Tongue (tissue), 2 donors: ENCODE data around the gene TSEN54. TPM values are rescaled to one million over a fixed set of nuclear protein-coding genes. Genes with fewer than 3 reads are reported as not detected.
"Not testable (repeated sequence)": the region's sequence is repeated elsewhere in the genome, so short reads cannot be mapped to it uniquely, and the experiment has no call there.

Source experiments
- DNase-seq: peaks from one replicate; pipeline ENCODE4 v3.0.0-alpha.2; 2015
- total RNA-seq: library from RNA; depleted of rRNA; stranded (reverse); fragments of >200 nt; gene quantifications from one replicate; pipeline ENCODE4 v1.2.3, GENCODE V29; 2014

TSEN54 gene
- 22.9 TPM for total RNA-seq

DNA sequence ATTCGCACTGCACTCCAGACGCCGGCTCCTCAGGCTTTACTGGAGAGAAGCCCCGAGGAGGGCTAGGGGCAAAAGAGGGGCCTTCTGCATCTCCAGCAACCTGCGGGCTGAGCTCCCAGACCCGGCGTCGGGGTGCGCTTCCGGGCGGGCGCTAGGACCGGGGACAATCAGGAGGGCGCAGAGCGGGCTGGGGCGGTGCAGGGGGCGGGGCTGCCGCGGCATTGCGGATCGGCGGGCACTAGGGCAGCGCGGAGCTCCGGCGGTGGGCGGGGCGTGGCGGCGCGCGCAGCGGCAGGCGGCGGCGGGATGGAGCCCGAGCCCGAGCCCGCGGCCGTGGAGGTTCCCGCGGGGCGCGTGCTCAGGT is at the start of gene TSEN54:
TSS of gene TSEN54 (plus strand) at position 274 of the 364 bp plus-strand sequence. CDS start at position 307, 33 bp downstream.
- DNase-seq, result peak; percentile 97

DNA sequence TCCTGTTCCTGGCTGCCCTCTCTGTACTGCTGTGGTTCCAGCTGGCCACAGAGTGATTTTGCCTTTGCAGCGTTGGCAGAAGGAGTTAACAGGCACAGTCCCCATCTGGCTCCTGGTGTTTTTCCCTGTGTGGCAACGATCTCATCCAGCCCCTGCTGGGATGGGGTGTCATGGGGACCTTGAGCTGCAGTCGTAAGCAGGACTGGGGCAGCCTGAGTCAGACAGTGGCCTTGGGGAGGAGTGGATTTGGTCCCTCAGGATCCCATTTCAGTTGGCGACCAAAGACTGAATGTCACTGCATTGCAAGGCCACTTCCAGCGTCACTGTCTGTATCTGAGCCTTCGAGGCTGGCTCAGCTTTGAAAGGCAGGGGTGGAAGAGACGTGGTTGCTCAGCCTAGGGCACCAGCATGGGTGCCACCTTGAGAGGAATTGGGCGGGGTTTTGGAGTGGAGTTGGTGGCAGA is 48.0 kb upstream of the TSEN54 start:
- no peak for DNase-seq

DNA sequence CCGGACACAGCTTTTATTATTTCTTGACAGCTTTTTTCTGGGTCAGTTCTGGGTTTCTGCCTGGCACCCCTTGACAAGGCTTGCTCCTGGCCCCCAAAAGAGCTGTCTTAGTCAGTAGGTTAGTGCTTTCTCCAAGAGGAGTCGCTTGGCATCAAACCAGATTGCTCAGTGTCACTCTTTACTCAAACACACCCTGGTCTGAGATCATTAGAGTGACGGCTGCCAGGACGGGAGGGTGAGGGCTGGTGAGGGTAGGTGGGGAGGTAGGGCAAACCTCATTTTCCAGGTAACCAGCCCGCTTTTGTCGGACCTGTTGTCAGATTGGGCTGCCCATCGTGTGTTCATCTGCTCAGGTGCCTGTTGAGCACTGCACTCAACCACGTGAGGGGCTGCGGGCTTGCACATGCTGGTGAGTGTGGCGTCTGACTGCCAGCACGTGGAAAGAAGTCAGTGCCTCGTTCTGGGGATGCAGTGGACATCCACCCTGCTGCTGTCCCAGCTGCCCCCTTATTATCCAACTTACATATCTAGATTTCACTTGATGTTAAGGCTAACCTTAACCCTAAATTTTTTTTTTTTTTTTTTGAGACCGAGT is 47.5 kb upstream of the TSEN54 start:
- DNase-seq, result no peak

DNA sequence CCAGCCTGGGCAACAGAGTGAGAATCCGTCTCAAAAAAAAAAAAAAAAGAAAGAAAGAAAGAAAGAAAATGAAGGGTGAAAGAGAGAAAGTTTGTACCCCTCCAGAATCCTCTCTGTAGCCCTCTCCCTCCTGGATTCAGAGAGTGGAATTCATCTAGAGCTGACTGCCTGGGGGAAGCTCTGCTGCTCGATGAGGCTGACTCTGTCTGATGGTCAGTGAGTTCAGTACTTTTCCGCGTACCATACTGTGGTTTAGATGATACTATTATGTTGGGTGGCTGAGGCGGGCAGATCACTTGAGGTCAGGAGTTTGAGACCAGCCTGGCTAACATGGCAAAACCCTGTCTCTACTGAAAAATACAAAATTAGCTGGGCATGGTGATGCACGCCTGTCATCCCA is 45.1 kb upstream of the TSEN54 start:
- no peak for DNase-seq

DNA sequence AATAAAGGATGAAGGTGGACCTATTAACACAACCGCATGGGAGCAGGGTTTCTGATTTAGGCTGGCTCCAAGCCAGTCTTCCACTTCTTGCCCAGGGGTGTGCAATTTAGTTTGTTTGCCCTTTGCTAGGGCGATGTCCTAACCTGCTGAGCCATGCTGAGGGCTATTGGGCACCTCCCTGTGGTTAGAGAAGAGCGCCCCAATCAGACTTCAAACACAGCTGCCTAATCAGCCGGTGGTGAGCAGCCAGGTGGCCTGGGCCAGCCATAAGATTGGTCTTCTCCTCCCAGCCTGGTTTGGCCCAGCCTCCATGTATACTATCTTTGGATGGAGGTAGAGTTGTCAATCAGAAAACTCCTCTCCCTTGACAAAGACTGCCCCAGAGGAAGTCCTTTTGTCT is 44.2 kb upstream of the TSEN54 start:
- no peak for DNase-seq

DNA sequence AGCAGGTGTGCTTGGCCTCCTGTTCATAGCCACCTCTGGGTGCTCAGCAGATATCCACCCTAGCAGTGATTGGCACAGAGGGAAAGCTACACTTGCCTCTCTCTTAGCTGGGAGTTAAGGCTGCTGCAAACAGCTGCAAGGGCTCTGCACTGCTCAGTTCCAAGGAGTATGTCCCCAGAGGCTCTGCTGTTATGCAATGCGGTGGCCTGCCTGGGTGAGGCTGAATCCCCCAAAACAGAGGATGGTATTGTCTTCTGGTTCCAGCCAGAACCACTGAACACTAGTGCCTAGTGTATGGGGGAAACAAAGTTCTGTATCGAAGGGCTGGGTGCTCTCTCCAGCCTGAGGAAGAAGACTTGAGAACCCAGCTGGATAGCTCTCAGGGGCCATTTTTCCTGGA is 43.1 kb upstream of the TSEN54 start:
- no peak for DNase-seq

DNA sequence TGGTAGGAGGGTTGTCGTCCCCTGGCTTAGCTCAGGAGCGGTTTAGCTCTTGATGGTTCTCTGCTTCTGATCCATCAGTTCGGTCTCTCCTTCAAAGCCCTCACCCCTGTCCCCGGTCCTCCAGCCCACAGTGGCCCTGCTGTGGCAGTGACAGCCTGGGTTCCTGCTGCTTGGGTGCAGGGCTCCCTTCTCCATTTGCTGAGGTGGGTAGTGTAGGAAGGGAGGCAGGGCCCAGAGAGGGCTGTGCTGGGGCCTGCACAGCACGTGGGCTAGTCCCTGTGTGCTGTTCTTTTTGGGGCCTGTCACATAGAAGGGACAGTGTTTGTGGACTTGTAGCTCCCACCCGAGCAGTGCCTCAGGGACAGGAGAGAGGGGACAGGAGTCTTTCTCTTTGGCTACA is 41.6 kb upstream of the TSEN54 start:
- DNase-seq, result no peak

DNA sequence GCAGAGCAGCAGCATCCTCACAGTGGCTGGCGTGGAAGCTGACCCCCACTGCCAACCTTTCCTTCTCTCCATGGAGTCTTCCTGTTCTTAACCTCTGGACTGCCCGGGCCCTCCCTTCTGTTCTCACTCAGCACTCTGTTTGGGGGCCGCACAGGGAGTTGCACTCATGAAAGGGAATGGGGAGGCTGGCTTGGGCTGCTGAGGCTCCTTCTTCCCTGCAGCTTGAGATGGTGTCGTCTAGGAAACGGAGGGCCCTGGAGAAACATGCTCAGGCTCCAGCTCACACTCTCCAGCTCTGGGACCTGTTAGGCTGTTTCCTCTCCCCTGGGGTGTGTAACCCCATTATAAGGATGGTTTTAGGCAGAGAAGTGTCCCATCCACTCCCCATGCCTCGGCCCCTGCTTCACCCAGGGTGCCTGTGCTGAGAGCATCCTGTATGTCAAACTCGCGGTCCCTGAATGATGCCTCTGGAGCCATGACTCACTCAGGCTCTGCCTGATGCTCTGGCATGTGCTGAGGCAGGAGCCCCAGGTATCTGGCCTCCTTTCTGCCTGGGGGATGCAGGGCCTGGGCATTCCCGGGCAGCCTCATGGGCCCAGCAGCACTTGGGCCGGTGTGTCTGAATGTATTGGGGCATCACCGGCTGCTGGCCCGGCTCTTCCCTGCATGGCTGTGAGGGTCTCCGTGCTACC is 41.0 kb upstream of the TSEN54 start:
- no peak for DNase-seq

DNA sequence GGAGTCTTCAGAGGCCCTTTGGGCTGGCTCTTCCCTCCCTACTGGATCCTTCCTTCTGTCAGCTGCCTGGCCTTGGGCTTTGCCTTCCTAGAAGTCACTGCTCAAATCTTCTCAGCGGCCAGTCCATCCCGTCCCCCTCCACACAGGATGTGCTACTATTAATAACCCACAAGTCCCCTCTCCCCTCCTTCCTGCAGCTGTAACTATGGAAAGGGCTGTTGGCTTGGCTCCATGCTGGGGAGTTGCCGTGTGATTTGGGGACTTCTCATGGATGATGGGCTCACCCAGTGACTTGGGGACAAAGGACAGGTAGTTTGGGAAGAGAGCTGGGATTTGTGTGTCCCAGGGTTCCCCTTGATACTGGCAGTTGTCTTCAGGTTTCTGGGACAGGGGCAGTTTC is 40.5 kb upstream of the TSEN54 start:
- peak; percentile 77 for DNase-seq

DNA sequence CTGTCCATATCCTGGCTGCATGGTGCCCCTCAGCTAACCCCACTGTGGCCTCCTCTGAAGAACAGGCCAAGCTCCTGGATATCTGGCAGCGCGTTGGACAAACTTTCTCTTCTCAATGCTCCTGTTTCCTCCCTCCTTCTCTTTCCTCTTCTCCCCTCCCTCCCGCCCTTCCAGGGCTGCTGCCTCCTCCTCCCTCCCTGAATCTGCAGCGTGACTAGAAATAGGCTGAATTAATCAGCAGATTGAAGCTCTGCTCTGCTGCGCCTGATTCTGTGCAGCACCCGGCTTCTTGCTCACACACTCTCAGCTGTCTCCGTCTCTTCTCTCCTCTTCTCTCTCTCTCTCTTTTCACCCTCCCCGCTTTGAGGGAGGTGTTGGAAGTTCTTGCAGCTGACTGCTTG is 40.1 kb upstream of the TSEN54 start:
- DNase-seq, result peak; percentile 72

DNA sequence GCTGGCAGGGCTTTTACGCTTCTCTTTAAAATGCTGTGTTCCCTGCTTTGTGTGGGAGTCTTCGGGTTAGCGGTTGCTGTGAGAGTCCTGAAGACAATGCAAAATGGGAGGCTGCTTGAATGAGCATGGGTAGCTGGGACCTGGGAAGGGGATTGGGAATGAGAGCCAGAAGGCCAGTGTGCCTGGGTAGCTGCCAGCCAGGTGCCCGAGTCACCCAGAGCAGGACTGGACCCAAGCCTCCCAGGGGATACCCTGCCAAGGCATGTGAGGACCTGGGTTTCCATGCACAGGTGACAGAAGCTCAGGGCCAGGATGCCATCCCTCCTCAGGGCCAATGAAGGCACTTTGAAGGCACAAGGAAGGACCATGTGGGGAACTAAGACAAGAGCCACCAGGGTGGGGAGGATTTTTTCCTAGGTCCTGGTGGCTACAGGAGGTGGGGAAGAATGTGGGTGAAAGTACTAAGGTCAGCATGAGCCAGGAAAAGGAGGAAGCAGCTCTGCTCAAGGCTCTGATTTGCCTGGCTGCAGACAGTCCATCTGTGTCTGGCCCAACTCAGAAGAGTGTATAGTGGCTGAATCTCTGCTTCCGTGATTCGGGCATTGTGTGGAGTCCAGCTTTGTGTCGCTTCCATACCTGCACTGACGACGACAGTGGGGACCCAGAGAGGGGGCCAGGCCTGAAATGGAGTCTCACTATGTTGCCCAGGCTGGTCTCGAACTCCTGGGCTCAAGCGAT is 39.4 kb upstream of the TSEN54 start:
- DNase-seq, result no peak

DNA sequence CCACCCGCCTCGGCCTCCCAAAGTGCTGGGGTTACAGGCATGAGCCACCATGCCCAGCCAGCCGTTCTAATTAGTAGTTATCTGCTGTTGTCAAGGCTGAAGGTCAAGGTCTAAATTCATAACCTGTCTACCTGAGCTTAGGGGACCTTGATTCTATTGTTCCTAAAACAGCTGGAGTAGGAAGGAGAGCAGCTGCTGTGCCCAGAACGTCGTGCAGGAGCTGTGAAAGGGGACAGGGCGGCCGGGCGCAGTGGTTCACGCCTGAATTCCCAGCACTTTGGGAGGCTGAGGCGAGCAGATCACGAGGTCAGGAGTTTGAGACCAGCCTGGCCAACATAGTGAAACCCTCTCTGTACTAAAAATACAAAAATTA is 38.9 kb upstream of the TSEN54 start:
- DNase-seq, result not testable (repeated sequence)

DNA sequence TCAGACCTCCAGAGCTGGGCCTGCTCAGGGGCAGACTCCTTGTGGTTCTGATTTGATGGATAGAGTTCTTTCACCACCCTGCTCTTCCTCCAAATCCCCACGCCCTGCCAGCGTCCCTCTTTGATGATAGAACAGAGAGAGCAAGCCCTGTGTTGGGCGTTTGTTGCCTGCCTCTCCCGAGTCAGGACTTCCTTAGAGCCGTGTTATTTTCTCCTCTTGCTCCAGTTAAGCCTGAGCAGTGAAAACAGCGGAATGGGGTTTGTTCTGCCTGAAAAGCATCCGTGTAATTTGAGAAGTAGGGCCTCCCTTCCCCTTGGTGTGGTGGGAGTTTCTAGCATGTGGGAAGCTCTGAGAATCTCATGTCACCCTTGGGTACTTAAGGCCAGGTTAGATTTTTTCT is 37.8 kb upstream of the TSEN54 start:
- peak; percentile 44 for DNase-seq

DNA sequence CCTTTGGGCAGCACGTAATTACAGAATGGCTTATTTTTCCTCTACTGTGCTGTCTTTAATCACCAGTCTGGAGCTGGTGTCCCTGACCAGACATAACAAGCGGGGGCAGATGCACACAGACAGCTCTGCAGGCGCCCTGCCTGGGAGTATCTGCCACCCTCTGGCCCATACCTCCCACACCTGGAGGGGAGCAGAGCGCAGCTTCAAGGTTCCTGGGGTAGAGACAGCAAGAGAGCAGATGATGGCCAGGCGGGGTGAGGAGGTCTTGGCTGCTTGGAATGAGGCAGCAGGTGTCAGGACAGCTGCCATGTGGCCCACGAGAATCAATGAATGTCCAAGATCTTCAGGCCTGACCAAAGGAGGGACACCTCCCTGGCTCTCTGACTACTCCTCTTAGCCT is 36.0 kb upstream of the TSEN54 start:
- DNase-seq, result no peak

DNA sequence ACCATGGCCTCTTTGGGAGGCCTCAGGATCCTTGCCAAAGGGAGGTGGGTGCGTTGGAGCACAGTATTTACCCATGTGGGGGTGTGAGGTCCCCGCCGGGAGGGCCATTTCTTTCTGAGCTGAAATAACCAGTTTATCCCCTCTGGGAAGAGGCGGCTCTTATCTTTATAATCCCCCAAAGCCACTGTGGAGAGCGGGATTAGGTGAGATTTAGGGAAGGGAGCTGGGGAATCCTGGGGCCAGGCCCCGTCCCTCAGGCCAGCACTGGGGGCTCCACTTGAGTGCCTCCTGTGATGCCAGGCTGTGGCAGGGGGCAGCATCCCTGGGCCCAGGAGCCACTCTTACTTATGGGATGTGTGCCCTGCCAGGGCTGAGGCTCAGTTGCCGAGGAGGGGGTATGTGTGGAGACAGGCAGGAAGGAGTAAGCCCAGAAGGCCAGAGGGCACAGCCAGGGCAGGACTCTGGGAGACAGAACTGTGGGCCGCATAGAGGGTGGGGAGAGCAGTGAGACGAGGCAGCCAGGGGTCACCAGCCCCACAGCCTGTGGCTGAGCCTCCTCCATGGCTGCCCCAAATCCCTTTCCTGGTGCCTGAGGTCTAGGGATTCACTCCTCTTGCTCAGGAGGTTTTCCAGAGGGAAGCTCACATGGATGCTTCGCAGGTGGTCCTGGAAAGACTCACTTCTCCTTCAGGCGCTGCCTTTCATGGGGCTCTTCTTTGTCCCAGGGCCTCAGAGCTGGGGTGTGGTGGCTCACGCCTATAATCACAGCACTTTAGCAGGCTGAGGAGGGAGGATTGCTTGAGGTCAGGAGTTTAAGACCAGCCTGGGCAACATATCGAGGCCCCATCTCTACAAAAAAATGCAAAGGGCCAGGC is 34.9 kb upstream of the TSEN54 start:
- DNase-seq, result peak; percentile 48

DNA sequence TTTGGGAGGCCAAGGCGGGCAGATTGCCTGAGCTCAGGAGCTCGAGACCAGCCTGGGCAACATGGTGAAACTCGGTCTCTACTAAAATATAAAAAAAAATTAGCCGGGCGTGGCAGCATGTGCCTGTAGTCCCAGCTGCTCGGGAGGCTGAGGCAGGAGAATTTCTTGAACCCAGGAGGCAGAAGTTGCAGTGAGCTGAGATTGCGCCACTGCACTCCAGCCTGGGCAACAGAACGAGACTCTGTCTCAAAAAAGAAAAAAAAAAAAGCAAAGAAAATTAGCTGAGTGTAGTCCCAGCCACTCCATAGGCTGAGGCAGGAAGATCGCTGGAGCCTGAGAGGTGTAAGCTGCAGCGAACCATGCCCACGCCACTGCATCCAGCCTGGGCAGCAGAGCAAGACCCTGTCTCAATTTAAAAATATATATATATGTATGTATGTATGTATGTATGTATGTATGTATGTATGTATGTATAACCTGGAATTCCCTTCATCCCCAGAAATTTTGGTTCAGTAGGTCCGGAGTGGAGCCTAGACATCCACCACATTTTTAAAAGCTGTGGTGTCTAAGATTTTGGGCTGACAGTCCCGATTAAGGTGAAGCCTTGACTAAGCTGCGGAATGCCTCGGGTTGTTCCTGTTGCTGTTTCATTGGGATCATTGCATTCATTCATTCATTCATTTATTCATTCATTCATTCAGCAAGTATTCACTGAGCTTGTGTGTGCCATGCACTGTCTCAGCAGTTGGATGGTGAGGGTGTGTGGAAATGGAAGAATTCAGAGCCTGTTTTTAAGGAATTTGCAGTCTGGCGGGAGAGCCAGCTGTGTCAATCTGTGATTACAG is 34.0 kb upstream of the TSEN54 start:
- DNase-seq, result no peak

DNA sequence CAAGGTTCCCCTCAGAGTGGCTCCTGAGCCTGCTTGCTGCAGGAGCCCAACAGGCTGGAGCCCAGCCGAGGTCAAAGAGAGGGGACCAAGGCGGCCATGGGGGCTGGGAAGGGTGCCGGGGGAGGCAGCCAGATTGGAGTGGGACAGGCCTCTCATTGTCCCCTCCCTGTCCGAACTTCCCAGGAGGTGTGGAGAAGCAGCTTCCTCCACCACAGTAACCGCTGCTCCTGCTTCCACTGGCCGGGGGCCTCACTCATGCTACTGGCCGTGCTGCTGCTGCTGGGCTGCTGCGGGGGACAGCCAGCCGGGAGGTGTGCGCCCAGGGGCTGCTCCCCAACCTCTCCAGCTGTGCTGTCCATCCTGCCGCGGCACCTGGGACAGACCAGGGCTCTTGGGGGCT is 30.6 kb upstream of the TSEN54 start:
- no peak for DNase-seq

DNA sequence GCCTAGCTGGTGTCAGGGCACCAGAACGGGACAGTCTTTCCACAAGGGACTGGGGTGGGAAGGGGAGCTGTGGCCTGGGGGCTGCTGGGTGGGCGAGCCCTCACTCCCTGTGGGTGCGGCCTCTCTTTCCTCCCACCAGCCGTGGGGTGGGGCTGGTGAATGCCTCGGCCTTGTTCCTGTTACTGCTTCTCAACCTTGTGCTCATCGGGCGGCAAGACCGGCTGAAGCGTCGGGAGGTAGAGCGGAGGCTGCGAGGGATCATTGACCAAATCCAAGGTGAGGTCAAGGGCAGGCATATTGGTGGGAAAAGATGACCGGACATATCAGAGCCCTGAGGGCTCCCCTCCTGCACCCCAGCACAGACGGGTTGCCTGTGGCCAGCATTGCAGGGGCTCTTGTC is 30.2 kb upstream of the TSEN54 start:
- no peak for DNase-seq

DNA sequence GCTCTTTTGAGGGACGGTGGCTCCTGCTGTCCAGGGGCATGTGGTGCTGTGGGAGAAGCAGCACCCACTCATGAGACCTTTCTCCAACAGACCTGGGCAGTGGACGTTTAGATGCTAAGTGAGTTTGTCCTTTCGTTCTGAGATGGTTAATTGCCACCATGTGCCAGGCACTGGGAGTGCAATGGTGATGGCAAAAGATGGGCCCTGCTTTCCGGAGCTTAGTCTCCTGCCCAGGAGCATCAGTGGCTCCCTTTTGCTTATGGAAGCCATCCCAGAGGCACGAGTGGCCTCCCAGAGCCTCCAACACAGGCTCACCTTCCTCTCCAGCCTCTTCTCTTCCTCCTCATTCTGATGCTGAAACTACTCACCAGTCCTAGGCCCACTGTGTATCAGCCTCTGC is 29.4 kb upstream of the TSEN54 start:
- DNase-seq, result no peak

DNA sequence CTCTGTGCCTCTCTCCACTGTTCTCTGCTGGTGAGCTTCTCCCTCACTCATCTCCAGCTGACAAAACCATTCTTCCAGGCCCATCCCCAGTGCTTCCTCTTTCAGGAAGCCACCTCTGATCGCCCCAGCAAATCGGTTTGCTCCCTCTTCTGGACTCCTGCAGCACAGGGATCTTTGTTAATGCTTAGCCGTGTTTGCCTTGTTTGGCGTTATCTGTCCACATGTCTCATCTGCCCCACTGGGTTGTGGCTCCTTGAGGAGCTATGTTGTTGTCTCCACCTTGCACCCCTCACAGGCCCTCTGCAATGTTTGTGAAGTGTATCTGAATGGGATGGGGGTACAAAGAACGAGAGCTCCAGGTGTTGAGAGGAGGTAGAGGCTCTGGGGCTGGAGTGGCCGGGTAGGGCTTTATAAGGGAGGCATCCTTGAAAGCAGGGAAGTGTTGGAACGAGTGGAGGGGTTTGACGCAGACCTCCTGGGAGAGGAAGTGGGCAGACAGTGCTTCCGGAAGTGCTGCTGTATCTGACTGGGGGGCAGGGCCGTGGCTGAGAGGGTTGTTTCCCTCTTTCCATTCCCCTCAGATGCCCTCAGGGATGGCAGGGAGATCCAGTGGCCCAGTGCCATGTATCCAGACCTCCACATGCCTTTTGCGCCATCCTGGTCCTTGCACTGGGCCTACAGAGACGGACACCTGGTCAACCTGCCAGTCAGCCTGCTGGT is 28.8 kb upstream of the TSEN54 start:
- DNase-seq, result no peak
